WTC11 (cell line): Measurements from ENCODE around the gene TMEM119.

ENCODE experiments used
- CREM ChIP-seq: sonication (generic); formaldehyde crosslinking; IDR thresholded peaks from 2 replicates; pipeline ENCODE4 v1.8.1; 2022; ENCODE audit warnings: mild to moderate bottlenecking, missing genetic modification reagents, moderate library complexity
- CTCF ChIP-seq: fragments of 200-600 bp; IDR thresholded peaks from 2 replicates; pipeline ENCODE4 v1.8.0; 2022; ENCODE audit warnings: antibody characterized with exemption
- ESRRA ChIP-seq: sonication (generic); formaldehyde crosslinking; IDR thresholded peaks from 2 replicates; pipeline ENCODE4 v1.8.1; 2022; ENCODE audit warnings: mild to moderate bottlenecking, missing genetic modification reagents, borderline replicate concordance
- SOX15 ChIP-seq: fragments of 250-450 bp; sonication (Bioruptor Pico); IDR thresholded peaks from 2 replicates; pipeline ENCODE4 v1.9.0; 2021; ENCODE audit warnings: mild to moderate bottlenecking
- SP1 ChIP-seq: sonication (generic); formaldehyde crosslinking; conservative IDR thresholded peaks from 2 replicates; pipeline ENCODE4 v1.8.1; 2022; ENCODE audit warnings: missing genetic modification reagents
- TF ChIP-seq, protein P1 (sequence below): sonication (generic); formaldehyde crosslinking; IDR thresholded peaks from 2 replicates; pipeline ENCODE4 v1.8.1; 2023; ENCODE audit warnings: mild to moderate bottlenecking, missing genetic modification reagents, moderate library complexity
- TF ChIP-seq, protein P2 (sequence below): sonication (generic); formaldehyde crosslinking; IDR thresholded peaks from 2 replicates; pipeline ENCODE4 v1.8.0; 2022; ENCODE audit warnings: mild to moderate bottlenecking, missing genetic modification reagents

- TF ChIP-seq SOX15 (CRISPR knock-in tag) (no peak), CTCF (no peak), ESRRA (no peak), SP1 (no peak), CREM (CRISPR knock-in tag) (no peak)
- TF ChIP-seq, protein P1, sequence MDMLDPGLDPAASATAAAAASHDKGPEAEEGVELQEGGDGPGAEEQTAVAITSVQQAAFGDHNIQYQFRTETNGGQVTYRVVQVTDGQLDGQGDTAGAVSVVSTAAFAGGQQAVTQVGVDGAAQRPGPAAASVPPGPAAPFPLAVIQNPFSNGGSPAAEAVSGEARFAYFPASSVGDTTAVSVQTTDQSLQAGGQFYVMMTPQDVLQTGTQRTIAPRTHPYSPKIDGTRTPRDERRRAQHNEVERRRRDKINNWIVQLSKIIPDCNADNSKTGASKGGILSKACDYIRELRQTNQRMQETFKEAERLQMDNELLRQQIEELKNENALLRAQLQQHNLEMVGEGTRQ (CRISPR knock-in tag) = no peak
- TF ChIP-seq, protein P2, sequence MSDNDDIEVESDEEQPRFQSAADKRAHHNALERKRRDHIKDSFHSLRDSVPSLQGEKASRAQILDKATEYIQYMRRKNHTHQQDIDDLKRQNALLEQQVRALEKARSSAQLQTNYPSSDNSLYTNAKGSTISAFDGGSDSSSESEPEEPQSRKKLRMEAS = no peak; the same call in 1 of the 2 replicates
Measured at GRCh38 chr12:108638141-108638827, 40.4 kb upstream of the TMEM119 start.
